WTC11 (cell line): ENCODE measurements around the gene BBS9.

Source experiments
- ESRRA ChIP-seq: sonication (generic); formaldehyde crosslinking; IDR thresholded peaks from 2 replicates; pipeline ENCODE4 v1.8.1; 2022; ENCODE audit warnings: mild to moderate bottlenecking, missing genetic modification reagents, borderline replicate concordance
- NR3C1 ChIP-seq: sonication (generic); formaldehyde crosslinking; conservative IDR thresholded peaks from 2 replicates; pipeline ENCODE4 v1.8.1; 2023; ENCODE audit warnings: low read depth, mild to moderate bottlenecking, missing genetic modification reagents
- PRDM15 ChIP-seq: sonication (generic); formaldehyde crosslinking; IDR thresholded peaks from 2 replicates; pipeline ENCODE4 v1.8.0; 2022; ENCODE audit warnings: missing genetic modification reagents
- TP53 ChIP-seq: sonication (generic); formaldehyde crosslinking; IDR thresholded peaks from 2 replicates; pipeline ENCODE4 v1.8.1; 2023; ENCODE audit warnings: mild to moderate bottlenecking, missing genetic modification reagents
- TF ChIP-seq, protein P1 (sequence below): fragments of 200-600 bp; IDR thresholded peaks from 2 replicates; pipeline ENCODE4 v1.8.0; 2022; ENCODE audit warnings: antibody characterized with exemption

GRCh38 chr7:33089142-33089541 is 40.2 kb upstream of the BBS9 start:
- TF ChIP-seq, protein P1, sequence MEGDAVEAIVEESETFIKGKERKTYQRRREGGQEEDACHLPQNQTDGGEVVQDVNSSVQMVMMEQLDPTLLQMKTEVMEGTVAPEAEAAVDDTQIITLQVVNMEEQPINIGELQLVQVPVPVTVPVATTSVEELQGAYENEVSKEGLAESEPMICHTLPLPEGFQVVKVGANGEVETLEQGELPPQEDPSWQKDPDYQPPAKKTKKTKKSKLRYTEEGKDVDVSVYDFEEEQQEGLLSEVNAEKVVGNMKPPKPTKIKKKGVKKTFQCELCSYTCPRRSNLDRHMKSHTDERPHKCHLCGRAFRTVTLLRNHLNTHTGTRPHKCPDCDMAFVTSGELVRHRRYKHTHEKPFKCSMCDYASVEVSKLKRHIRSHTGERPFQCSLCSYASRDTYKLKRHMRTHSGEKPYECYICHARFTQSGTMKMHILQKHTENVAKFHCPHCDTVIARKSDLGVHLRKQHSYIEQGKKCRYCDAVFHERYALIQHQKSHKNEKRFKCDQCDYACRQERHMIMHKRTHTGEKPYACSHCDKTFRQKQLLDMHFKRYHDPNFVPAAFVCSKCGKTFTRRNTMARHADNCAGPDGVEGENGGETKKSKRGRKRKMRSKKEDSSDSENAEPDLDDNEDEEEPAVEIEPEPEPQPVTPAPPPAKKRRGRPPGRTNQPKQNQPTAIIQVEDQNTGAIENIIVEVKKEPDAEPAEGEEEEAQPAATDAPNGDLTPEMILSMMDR = no peak
- TF ChIP-seq NR3C1 (CRISPR knock-in tag) (no peak), ESRRA (CRISPR knock-in tag) (no peak), PRDM15 (CRISPR knock-in tag) (no peak), TP53 (CRISPR knock-in tag) (no peak)
